ENCODE data around the gene MLLT1.

MLLT1 gene

GRCh38 chr19:6214881-6215541 lies 64.8 kb downstream of the MLLT1 start:
- no peak for TF ChIP-seq CTCF (conservative IDR thresholded peaks at IDR 0.05; ENCODE audit: low read length)
- no peak for TF ChIP-seq EZH2phosphoT487 (IDR thresholded peaks at IDR 0.05; ENCODE audit: borderline replicate concordance)
- Histone ChIP-seq H3K36me3 (ENCODE audit: insufficient read depth, low read length) (peaks cover 3% of the 10 kb centered on the region; the same call in 1 of the 2 replicates), H4K20me1 (ENCODE audit: insufficient read depth, low read length, poor library complexity, severe bottlenecking) (peaks cover 3% of the 10 kb centered on the region), H3K4me3 (ENCODE audit: low read length, poor library complexity, severe bottlenecking) (no peak overlapping the region), H3K4me2 (ENCODE audit: low read depth, low read length, poor library complexity, severe bottlenecking) (no peak overlapping the region), H3F3A (ENCODE audit: low read depth) (no peaks in the 10 kb centered on the region), H3K27me3 (ENCODE audit: insufficient read depth, low read length, poor library complexity, severe bottlenecking) (no peaks in the 10 kb centered on the region), H3K79me2 (ENCODE audit: insufficient read depth, low read length) (no peaks in the 10 kb centered on the region), H2AFZ (ENCODE audit: low read length) (no peak overlapping the region), H3K4me1 (ENCODE audit: insufficient read depth, low read length, poor library complexity, severe bottlenecking) (no peaks in the 10 kb centered on the region), H3K9me3 (ENCODE audit: insufficient read depth, low read depth, low read length) (no peaks in the 10 kb centered on the region), H3K9ac (ENCODE audit: low read depth, low read length, poor library complexity, severe bottlenecking) (no peak overlapping the region), H3K9me2 (replicated peaks; ENCODE audit: low read depth, low read length) (no peaks in the 10 kb centered on the region)

DNA sequence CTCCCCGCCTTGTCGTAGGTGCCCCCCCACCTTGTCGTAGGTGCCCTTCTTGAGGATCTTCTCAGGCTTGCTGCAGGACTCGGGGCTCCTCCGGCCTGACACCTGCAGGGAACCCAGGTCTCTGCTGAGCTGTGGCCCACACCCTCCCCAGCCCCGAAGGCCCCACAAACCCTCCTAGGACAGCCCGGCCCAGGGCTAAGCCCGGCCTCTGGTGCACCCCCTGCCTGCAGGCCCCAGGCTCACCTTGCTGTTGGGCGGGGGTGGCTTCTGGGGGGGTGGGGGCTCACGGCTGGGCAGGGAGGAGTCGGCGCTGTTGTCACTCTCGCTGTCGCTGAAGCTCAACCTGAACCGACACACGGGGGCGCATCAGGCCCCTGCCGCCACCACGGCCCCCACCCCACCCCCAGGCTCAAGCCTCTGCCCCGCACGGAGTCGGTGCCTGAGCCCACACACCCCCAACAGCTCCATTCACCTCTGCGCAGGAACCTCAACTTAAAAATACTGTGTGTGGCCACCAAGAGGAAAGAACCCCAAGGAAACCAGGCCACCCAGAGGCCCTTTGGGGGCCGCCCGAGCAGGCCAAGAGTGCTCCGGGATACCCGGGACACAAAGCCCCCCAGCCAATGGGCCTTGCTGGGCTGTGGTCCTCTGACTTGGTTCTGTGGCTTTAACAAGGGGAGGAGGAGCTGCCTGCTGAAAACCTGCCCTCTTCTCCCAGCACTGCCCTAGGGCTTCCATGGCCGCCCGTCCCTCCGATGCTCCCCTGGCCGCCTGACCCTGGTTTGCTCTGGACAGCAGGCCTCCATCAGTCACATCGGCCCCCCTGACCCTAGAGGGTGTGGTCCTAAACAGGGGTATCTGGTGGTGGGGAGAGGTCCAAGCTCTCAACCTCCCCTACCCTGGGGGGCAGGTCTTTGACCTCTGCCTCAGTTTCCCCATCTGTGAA lies 65.8 kb downstream of the MLLT1 start:
- Histone ChIP-seq H3K4me2 (ENCODE audit: low read depth, low read length, poor library complexity, severe bottlenecking) (no peak overlapping the region), H3K9me2 (replicated peaks; ENCODE audit: low read depth, low read length) (no peaks in the 10 kb centered on the region), H3K4me1 (ENCODE audit: insufficient read depth, low read length, poor library complexity, severe bottlenecking) (no peaks in the 10 kb centered on the region), H4K20me1 (ENCODE audit: insufficient read depth, low read length, poor library complexity, severe bottlenecking) (peaks cover 3% of the 10 kb centered on the region), H3K9me3 (ENCODE audit: insufficient read depth, low read depth, low read length) (no peaks in the 10 kb centered on the region), H3K27me3 (ENCODE audit: insufficient read depth, low read length, poor library complexity, severe bottlenecking) (no peaks in the 10 kb centered on the region), H3F3A (ENCODE audit: low read depth) (no peaks in the 10 kb centered on the region), H3K36me3 (ENCODE audit: insufficient read depth, low read length) (no peaks in the 10 kb centered on the region; the same call in 1 of the 2 replicates), H3K79me2 (ENCODE audit: insufficient read depth, low read length) (no peaks in the 10 kb centered on the region), H3K4me3 (ENCODE audit: low read length, poor library complexity, severe bottlenecking) (no peak overlapping the region), H2AFZ (ENCODE audit: low read length) (no peak overlapping the region), H3K9ac (ENCODE audit: low read depth, low read length, poor library complexity, severe bottlenecking) (no peak overlapping the region)
- no peak for TF ChIP-seq EZH2phosphoT487 (IDR thresholded peaks at IDR 0.05; ENCODE audit: borderline replicate concordance)
- TF ChIP-seq CTCF (conservative IDR thresholded peaks at IDR 0.05; ENCODE audit: low read length): no peak

GRCh38 chr19:6213266-6213595 lies 66.5 kb downstream of the MLLT1 start:
- Histone ChIP-seq H3K4me2 (ENCODE audit: low read depth, low read length, poor library complexity, severe bottlenecking) (no peak overlapping the region), H3K79me2 (ENCODE audit: insufficient read depth, low read length) (no peaks in the 10 kb centered on the region)

More at GRCh38 chr19:6213266-6213595, 66.5 kb downstream of the MLLT1 start:
- Histone ChIP-seq H4K20me1 (ENCODE audit: insufficient read depth, low read length, poor library complexity, severe bottlenecking) (no peaks in the 10 kb centered on the region), H2AFZ (ENCODE audit: low read length) (no peak overlapping the region), H3K27me3 (ENCODE audit: insufficient read depth, low read length, poor library complexity, severe bottlenecking) (no peaks in the 10 kb centered on the region), H3K9me3 (ENCODE audit: insufficient read depth, low read depth, low read length) (no peaks in the 10 kb centered on the region), H3K4me3 (ENCODE audit: low read length, poor library complexity, severe bottlenecking) (no peak overlapping the region), H3K9ac (ENCODE audit: low read depth, low read length, poor library complexity, severe bottlenecking) (no peak overlapping the region), H3K4me1 (ENCODE audit: insufficient read depth, low read length, poor library complexity, severe bottlenecking) (no peaks in the 10 kb centered on the region), H3K9me2 (replicated peaks; ENCODE audit: low read depth, low read length) (no peaks in the 10 kb centered on the region), H3K36me3 (ENCODE audit: insufficient read depth, low read length) (no peaks in the 10 kb centered on the region; the same call in 1 of the 2 replicates), H3F3A (ENCODE audit: low read depth) (no peaks in the 10 kb centered on the region)
- TF ChIP-seq EZH2phosphoT487 (IDR thresholded peaks at IDR 0.05; ENCODE audit: borderline replicate concordance): no peak
- no peak for TF ChIP-seq CTCF (conservative IDR thresholded peaks at IDR 0.05; ENCODE audit: low read length)

Measured in Loucy (cell line).